IMR-90 (cell line): ENCODE measurements around the gene ADGRF3. TPM values are rescaled to one million over a fixed set of nuclear protein-coding genes. Genes with fewer than 3 reads are reported as not detected.

Experiments
- ATAC-seq: fragments of 200-7000 bp; cut with Tn5 transposase; 2 replicates; pipeline ENCODE4 v1.9.1; 2020; ENCODE audit warnings: low read depth, mild to moderate bottlenecking, moderate library complexity
- BruUV-seq: library from RNA; stranded (reverse); fragments of 400-500 nt; replicated peaks from 2 replicates; lab custom pipeline; 2021; lab: Mats Ljungman, UMichigan
- CTCF ChIA-PET: fragments of 300-600 bp; formaldehyde crosslinking; extraction: SDS; loops from one replicate; lab custom pipeline; 2021; ENCODE audit warnings: antibody characterized with exemption; lab: Yijun Ruan, JAX
- POLR2A ChIA-PET: fragments of 300-600 bp; sonication (Branson Sonifier 250); formaldehyde crosslinking; loops from one replicate; lab custom pipeline; 2022; ENCODE audit warnings: antibody characterized with exemption; ENCODE audit not compliant: unreplicated experiment; lab: Charles Lee
- DNase-seq: peaks from one replicate; pipeline ENCODE4 v3.0.0; 2013
- H2AFZ ChIP-seq: replicated peaks from 2 replicates; pipeline ENCODE3; 2013; ENCODE audit warnings: low read length, mild to moderate bottlenecking; ENCODE audit not compliant: poor library complexity
- H2AK5ac ChIP-seq: 2 replicates; pipeline ENCODE4 v1.6.1; 2013; ENCODE audit warnings: low read depth, low read length, inconsistent platforms
- H2AK9ac ChIP-seq: replicated peaks from 2 replicates; pipeline ENCODE3; 2013; ENCODE audit warnings: mild to moderate bottlenecking, low read depth, low read length, moderate library complexity; ENCODE audit not compliant: poor library complexity
- H2BK120ac ChIP-seq: 2 replicates; pipeline ENCODE4 v1.6.1; 2013; ENCODE audit warnings: low read depth, low read length, inconsistent platforms
- H2BK15ac ChIP-seq: 3 replicates; pipeline ENCODE4 v1.6.1; 2013; ENCODE audit warnings: low read depth, low read length, inconsistent platforms
- H2BK20ac ChIP-seq: 2 replicates; pipeline ENCODE4 v1.6.1; 2013; ENCODE audit warnings: low read depth, mild to moderate bottlenecking, inconsistent platforms, low read length, moderate library complexity
- H2BK5ac ChIP-seq: 2 replicates; pipeline ENCODE4 v1.6.1; 2013; ENCODE audit warnings: mild to moderate bottlenecking, low read depth, low read length, inconsistent platforms; ENCODE audit not compliant: poor library complexity, severe bottlenecking
- H3K14ac ChIP-seq: replicated peaks from 2 replicates; pipeline ENCODE4 v1.6.1; 2013; ENCODE audit warnings: low read depth, low read length, inconsistent platforms
- H3K18ac ChIP-seq: 2 replicates; pipeline ENCODE4 v1.6.1; 2013; ENCODE audit warnings: low read depth, low read length, control low read depth
- H3K23ac ChIP-seq: 2 replicates; pipeline ENCODE4 v1.6.1; 2013; ENCODE audit warnings: low read depth, low read length, inconsistent platforms
- H3K27ac ChIP-seq: 2 replicates; pipeline ENCODE4 v1.5.1; 2013; ENCODE audit warnings: mild to moderate bottlenecking, control low read depth, low read length; ENCODE audit not compliant: insufficient read depth
- H3K27me3 ChIP-seq: 2 replicates; pipeline ENCODE4 v1.6.1; 2013; ENCODE audit warnings: low read length; ENCODE audit not compliant: control insufficient read depth, insufficient read depth
- H3K36me3 ChIP-seq: 2 replicates; pipeline ENCODE4 v1.6.1; 2013; ENCODE audit warnings: low read length, mixed read lengths; ENCODE audit not compliant: control insufficient read depth, insufficient read depth
- H3K4ac ChIP-seq: 2 replicates; pipeline ENCODE4 v1.6.1; 2013; ENCODE audit warnings: low read depth, low read length, inconsistent platforms
- H3K4me1 ChIP-seq: 2 replicates; pipeline ENCODE4 v1.6.1; 2013; ENCODE audit warnings: low read length, mixed read lengths; ENCODE audit not compliant: control insufficient read depth, insufficient read depth
- H3K4me2 ChIP-seq: 2 replicates; pipeline ENCODE4 v1.6.1; 2013; ENCODE audit warnings: low read depth, mild to moderate bottlenecking, control low read depth, low read length, moderate library complexity
- H3K4me3 ChIP-seq: 2 replicates; pipeline ENCODE4 v1.5.1; 2013; ENCODE audit warnings: low read depth, mild to moderate bottlenecking, control low read depth, low read length, moderate library complexity; ENCODE audit not compliant: insufficient read depth
- H3K56ac ChIP-seq: 2 replicates; pipeline ENCODE4 v1.6.1; 2013; ENCODE audit warnings: low read length, inconsistent platforms; ENCODE audit not compliant: insufficient read depth; ENCODE audit errors: extremely low read depth
- H3K79me1 ChIP-seq, 2 experiments: 2 replicates each; pipeline ENCODE4 v1.6.1; 2013; ENCODE audit warnings: low read length in 2 of 2, inconsistent platforms in 1 of 2, low read depth in 1 of 2
- H3K9ac ChIP-seq: 2 replicates; pipeline ENCODE4 v1.6.1; 2013; ENCODE audit warnings: low read depth, low read length, control low read depth
- H3K9me1 ChIP-seq: 2 replicates; pipeline ENCODE4 v1.6.1; 2013; ENCODE audit warnings: low read length, inconsistent platforms; ENCODE audit not compliant: insufficient read depth
- H3K9me3 ChIP-seq: 2 replicates; pipeline ENCODE4 v1.6.1; 2013; ENCODE audit warnings: low read length; ENCODE audit not compliant: control insufficient read depth, insufficient read depth
- H4K20me1 ChIP-seq: 2 replicates; pipeline ENCODE4 v1.6.1; 2013; ENCODE audit warnings: low read length, inconsistent platforms; ENCODE audit not compliant: insufficient read depth
- H4K5ac ChIP-seq: 2 replicates; pipeline ENCODE4 v1.6.1; 2013; ENCODE audit warnings: mild to moderate bottlenecking, low read depth, low read length, control low read depth
- H4K8ac ChIP-seq, 2 experiments: 2 replicates each; pipeline ENCODE4 v1.6.1; 2013; ENCODE audit warnings: low read depth in 2 of 2, low read length in 2 of 2, control low read depth in 1 of 2, inconsistent platforms in 1 of 2
- H4K91ac ChIP-seq: 2 replicates; pipeline ENCODE4 v1.6.1; 2013; ENCODE audit warnings: low read depth, low read length, inconsistent platforms; ENCODE audit not compliant: insufficient read depth
- CEBPB ChIP-seq: IDR thresholded peaks from 2 replicates; pipeline ENCODE4 v1.6.1; 2012; ENCODE audit warnings: low read depth, low read length, improper control_type of control experiment
- CHD1 ChIP-seq: IDR thresholded peaks from 2 replicates; pipeline ENCODE4 v1.6.1; 2012; ENCODE audit warnings: low read depth, low read length, improper control_type of control experiment
- CTCF ChIP-seq: conservative IDR thresholded peaks from 2 replicates; pipeline ENCODE4 v1.5.1; 2012; ENCODE audit warnings: mild to moderate bottlenecking, low read depth, low read length, improper control_type of control experiment
- ELK1 ChIP-seq: fragments of 150-350 bp; IDR thresholded peaks from 2 replicates; pipeline ENCODE4 v1.6.1; 2016; ENCODE audit warnings: low read depth, mild to moderate bottlenecking, low read length, moderate library complexity, borderline replicate concordance
- FOS ChIP-seq: fragments of 150-350 bp; IDR thresholded peaks from 2 replicates; pipeline ENCODE4 v1.6.1; 2016; ENCODE audit warnings: low read depth, low read length
- MAFK ChIP-seq: IDR thresholded peaks from 2 replicates; pipeline ENCODE4 v1.6.1; 2012; ENCODE audit warnings: low read depth, low read length, improper control_type of control experiment
- MAZ ChIP-seq: IDR thresholded peaks from 2 replicates; pipeline ENCODE4 v1.6.1; 2012; ENCODE audit warnings: low read depth, mild to moderate bottlenecking, low read length, improper control_type of control experiment, moderate library complexity, borderline replicate concordance
- MXI1 ChIP-seq: IDR thresholded peaks from 2 replicates; pipeline ENCODE4 v1.6.1; 2012; ENCODE audit warnings: low read depth, mild to moderate bottlenecking, low read length, moderate library complexity, borderline replicate concordance
- NFE2L2 ChIP-seq: fragments of 150-350 bp; IDR thresholded peaks from 2 replicates; pipeline ENCODE4 v1.6.1; 2016; ENCODE audit warnings: low read depth, mild to moderate bottlenecking, low read length
- POLR2A ChIP-seq: IDR thresholded peaks from 2 replicates; pipeline ENCODE4 v1.6.1; 2012; ENCODE audit warnings: mild to moderate bottlenecking, low read depth, low read length
- RAD21 ChIP-seq: IDR thresholded peaks from 2 replicates; pipeline ENCODE4 v1.6.1; 2012; ENCODE audit warnings: low read length, improper control_type of control experiment
- RCOR1 ChIP-seq: IDR thresholded peaks from 2 replicates; pipeline ENCODE4 v1.6.1; 2012; ENCODE audit warnings: mild to moderate bottlenecking, low read length, improper control_type of control experiment; ENCODE audit not compliant: insufficient replicate concordance
- RFX5 ChIP-seq: IDR thresholded peaks from 2 replicates; pipeline ENCODE4 v1.8.0; 2012; ENCODE audit warnings: low read depth, mild to moderate bottlenecking, low read length, moderate library complexity
- SMC3 ChIP-seq: fragments of 150-350 bp; IDR thresholded peaks from 2 replicates; pipeline ENCODE4 v1.6.1; 2016; ENCODE audit warnings: low read depth, mild to moderate bottlenecking, antibody characterized with exemption, low read length, moderate library complexity
- USF2 ChIP-seq: fragments of 150-350 bp; IDR thresholded peaks from 2 replicates; pipeline ENCODE4 v1.6.1; 2017; ENCODE audit warnings: mild to moderate bottlenecking, antibody characterized with exemption, low read length, low read depth
- WGBS, 2 experiments: methylation state at CpG; one replicate each; pipeline versions ENCODE4 v1.1.5 to v1.1.7; 2013; ENCODE audit warnings: missing lambda C conversion rate in 2 of 2; ENCODE audit not compliant: insufficient read length in 1 of 2; ENCODE audit errors: extremely low coverage in 2 of 2; 5-methylcytosine and 5-hydroxymethylcytosine counted together
- dilution Hi-C: fragments of 300-500 bp; cut with HindIII; formaldehyde crosslinking; loops from one replicate; pipeline ENCODE4 v1.14.3; 2018; ENCODE audit warnings: low sequenced_read_pairs; ENCODE audit not compliant: unreplicated experiment
- in situ Hi-C: fragments of 300-500 bp; cut with MboI; formaldehyde crosslinking; loops from 3 replicates; pipeline ENCODE4 v1.14.3; 2019; ENCODE audit warnings: low sequenced_read_pairs, inconsistent platforms, mixed read lengths
- intact Hi-C: fragments of 100-400 bp; cut with micrococcal nuclease; formaldehyde crosslinking; loops from 2 replicates; pipeline ENCODE4 v1.10.0; 2022
- polyA plus RNA-seq, 3 experiments: library from polyadenylated mRNA; depleted of rRNA; stranded (reverse); fragments of >200 nt; gene quantifications; 2 replicates each; pipeline ENCODE4 v1.2.3, GENCODE V29; 2012; ENCODE audit warnings: low replicate concordance in 1 of 3
- total RNA-seq: library from RNA; depleted of rRNA; stranded (reverse); fragments of >200 nt; gene quantifications from 2 replicates; pipeline ENCODE4 v1.2.3, GENCODE V29; 2012

Gene ADGRF3
- total and polyA plus RNA-seq, 2 of the 4 experiments (the other 2 are of a cell fraction) = 0.15 TPM; not detected in 1

- dilution Hi-C loops (no loop called here), in situ Hi-C loops (no loop called here), intact Hi-C loops (loop anchor here (1.0 kb wide), 1 partner anchor 9 kb away; no protein-coding TSS in a partner anchor)
- no peaks in the 10 kb centered on the region for H3K27me3 ChIP-seq
- no peak for DNase-seq
- peaks cover 4% of the 10 kb centered on the region; the same call in 1 of the 2 replicates for H4K20me1 ChIP-seq
- no peak overlapping the region for H2AFZ ChIP-seq
- no peak overlapping the region for H3K4me3 ChIP-seq
- no peak overlapping the region for H4K8ac ChIP-seq
- no peak overlapping the region for H3K9ac ChIP-seq
- no peak overlapping the region for H3K23ac ChIP-seq
- H2BK120ac ChIP-seq = no peak overlapping the region
- H3K56ac ChIP-seq = no peak overlapping the region
- H3K79me1 ChIP-seq = peaks cover 2 to 12% of the 10 kb centered on the region in 2 experiments; a peak in 3 of 4 replicates
- H3K14ac ChIP-seq = no peak overlapping the region
- H3K4me2 ChIP-seq = no peak overlapping the region
- no peak overlapping the region for H2AK5ac ChIP-seq
- H3K9me3 ChIP-seq = no peaks in the 10 kb centered on the region
- H2BK15ac ChIP-seq = no peak overlapping the region
- no peak overlapping the region for H3K27ac ChIP-seq
- peaks cover 28% of the 10 kb centered on the region for H3K36me3 ChIP-seq
- H2AK9ac ChIP-seq = no peak overlapping the region
- BruUV-seq = no TSS peak
- POLR2A ChIA-PET = no interaction called here
- CTCF ChIA-PET = no interaction called here
- ATAC-seq = no peak
- H3K4ac ChIP-seq = no peak overlapping the region
- H2BK20ac ChIP-seq = no peak overlapping the region
- H2BK5ac ChIP-seq = no peak overlapping the region
- H4K5ac ChIP-seq = no peak overlapping the region
- peaks cover 6% of the 10 kb centered on the region; the same call in 1 of the 2 replicates for H3K4me1 ChIP-seq
- H3K18ac ChIP-seq = no peak overlapping the region
- WGBS, 2 experiments = no CpG with 5 or more reads among the region's 4 CpGs
- peaks cover 10% of the 10 kb centered on the region for H3K9me1 ChIP-seq
- no peak overlapping the region for H4K91ac ChIP-seq
- TF ChIP-seq CTCF (no peak), FOS (no peak), MAZ (no peak), SMC3 (no peak), CHD1 (no peak), MAFK (no peak), CEBPB (no peak), RFX5 (no peak), RCOR1 (no peak), USF2 (no peak), NFE2L2 (no peak), POLR2A (no peak), RAD21 (no peak), MXI1 (no peak), ELK1 (no peak)
These were observed 69.9 kb downstream of the ADGRF3 start for GRCh38 chr2:26276484-26277227.
